HG03066 (cell line): Measurements from ENCODE around the gene KSR1.

Experiments
- ATAC-seq: cut with Tn5 transposase; IDR thresholded peaks from one replicate; pipeline ENCODE4 v1.9.1; 2021; ENCODE audit warnings: low read depth; ENCODE audit not compliant: unreplicated experiment

KSR1 gene

GRCh38 chr17:27471321-27472269, 15.3 kb downstream of the KSR1 start:
- peak; percentile 65 for ATAC-seq

DNA sequence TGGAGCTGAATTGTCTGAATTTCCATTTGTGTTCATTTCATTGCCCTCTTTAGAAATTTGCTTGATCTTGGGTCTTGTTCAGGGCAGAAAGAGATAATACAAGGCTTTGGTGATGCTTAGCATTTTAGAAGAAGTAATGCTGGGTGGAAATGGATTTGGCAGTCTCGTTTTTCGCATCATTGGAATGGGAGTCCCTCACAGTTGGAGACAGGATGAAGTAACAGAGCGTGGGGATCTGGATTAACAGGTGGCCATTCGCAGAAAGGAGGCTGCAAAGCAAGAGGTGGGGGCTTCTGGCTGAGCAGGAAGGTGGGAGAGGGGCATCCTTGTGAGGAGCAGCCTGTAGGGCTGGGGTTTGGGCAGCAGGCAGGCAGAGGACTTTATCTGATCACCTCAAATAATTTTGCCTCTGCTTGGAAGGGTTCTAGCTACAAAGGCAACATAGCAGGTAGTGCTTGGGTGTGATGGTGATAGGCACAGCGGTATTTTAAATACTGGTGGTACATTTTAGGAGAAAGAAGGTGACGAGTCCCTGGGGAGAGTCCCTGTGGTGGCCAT, 17.0 kb downstream of the KSR1 start:
- no peak for ATAC-seq

GRCh38 chr17:27473748-27474609, 17.7 kb downstream of the KSR1 start:
- ATAC-seq, result peak; percentile 36

DNA sequence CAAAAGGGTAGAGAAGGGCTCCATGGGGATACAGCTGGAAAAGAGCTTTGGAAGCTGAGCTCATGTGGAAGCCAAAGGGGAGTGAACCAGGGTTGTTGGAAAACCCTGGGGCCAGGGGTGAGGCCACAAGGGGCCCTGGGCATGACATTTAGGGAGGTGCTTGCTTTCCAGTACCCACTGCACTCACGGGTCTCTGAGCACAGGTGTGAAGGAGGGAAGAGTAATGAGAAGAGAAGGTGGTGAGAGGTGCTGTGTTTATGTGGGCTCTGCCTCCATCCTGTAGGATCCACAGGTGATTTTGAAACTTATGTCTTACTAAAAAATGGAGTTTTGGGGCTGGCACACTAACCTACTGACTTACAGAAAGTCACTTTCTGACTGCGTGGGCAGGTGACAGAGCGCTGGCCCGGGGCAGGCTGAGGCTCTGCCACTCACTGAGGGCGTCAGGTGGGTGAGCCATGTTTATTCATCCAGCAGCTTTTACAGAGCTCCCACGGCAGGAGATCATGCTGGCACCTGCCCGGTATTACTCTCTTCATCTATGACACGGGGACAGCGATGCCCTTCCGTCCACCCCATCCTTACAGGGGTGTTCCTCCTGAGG, 18.9 kb downstream of the KSR1 start:
- no peak for ATAC-seq

GRCh38 chr17:27475981-27476895, 20.0 kb downstream of the KSR1 start:
- no peak for ATAC-seq

GRCh38 chr17:27477050-27477888, 21.0 kb downstream of the KSR1 start:
- ATAC-seq, result no peak

DNA sequence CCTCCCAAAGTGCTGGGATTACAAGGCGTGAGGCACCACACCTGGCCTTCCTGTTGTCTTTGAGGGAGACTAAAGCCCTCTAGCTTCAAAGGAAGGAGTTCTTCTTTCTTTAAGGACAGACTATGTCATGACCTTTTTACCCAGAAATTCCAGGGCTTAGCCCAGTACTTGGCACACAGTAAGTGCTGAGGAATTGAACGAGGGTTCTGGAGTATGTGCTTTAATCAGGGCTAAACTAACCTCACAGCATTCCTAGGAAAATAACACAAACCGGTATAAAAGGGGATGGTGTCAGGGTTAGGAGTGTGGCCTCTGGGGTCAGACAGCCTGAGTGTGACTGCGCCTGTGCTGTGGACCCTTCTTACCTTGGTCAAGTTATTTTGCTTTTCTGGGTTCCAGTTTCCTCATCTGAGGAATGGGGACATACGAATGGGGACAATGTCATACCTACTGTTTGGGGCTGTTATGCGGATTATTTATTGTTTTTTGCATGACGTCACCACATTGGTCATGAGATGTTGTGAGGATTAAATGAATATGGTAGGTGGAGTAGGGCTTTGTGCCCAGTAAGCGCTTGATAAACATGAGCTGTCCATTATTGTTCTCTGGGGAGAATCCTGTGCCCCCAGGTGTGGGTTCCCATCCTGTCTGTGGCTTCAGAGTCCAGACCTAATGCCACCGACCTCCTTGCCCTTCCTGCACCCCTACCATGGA, 21.9 kb downstream of the KSR1 start:
- no peak for ATAC-seq

DNA sequence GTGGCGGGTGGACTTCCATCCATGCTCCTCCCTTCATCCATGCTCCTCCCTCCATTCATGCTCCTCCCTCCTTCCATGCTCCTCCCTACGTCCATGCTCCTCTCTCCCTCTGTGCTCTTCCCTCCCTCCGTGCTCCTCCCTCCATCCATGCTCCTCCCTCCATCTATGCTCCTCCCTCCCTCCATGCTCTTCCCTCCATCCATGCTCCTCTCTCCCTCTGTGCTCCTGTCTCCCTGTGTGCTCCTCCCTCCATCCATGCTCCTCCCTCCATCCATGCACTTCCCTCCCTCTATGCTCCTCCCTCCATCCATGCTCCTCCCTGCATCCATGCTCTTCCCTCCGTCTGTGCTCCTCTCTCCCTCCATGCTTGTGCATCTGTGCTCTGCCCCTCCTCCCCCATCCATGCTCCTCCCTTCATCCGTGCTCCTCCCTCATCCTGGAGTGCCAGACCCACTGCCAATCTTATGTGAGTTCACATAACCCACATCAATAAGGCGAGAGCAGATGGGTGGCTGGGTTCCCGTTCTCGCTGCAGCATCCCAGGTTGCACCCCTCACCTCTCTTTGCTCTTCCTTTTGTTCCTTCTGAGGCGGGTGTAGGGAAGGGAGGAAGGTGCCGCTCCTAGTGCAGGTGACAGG, 22.8 kb downstream of the KSR1 start:
- ATAC-seq, result no peak

DNA sequence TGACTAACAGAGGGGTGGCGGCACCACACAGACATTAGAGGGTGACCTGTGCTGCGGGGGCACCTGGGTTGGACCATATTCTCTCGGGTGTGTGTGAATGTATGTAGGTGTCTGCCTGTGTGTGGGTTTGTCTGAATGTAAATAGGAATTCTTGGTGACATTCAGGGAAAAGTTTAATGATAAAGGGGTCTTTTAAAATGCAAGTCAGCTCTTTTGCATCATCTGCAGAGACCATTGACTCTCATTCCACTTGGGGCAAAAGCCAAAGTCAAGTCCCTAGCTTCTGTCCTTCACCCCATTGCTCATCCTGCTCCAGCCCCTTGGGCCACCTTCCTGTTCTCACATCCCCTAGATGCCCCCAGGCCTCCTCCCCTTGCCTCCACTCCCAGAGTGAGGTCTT, 23.6 kb downstream of the KSR1 start:
- ATAC-seq, result no peak

- ATAC-seq, result no peak
These were observed 24.5 kb downstream of the KSR1 start for GRCh38 chr17:27480699-27481098.

DNA sequence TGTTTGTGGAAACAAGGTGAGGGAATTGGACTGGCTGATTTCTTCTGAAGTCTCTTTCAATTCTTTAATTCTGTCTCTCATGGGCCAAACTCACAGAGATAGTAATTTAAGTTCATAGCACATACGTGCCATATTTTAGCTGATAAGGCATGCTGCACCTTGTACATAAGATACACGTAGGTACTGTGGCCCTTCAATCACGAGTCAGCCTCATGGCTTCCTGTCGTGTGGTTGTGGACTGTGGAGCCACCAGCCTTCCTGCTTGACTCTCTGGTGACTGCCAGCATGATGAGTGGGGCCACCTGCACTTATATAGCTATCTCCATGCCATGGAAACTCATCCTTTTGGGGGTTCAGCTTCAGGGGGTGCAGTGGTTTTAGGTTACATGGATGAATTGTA, 25.1 kb downstream of the KSR1 start:
- ATAC-seq, result no peak

GRCh38 chr17:27485125-27485524, 28.9 kb downstream of the KSR1 start:
- no peak for ATAC-seq

DNA sequence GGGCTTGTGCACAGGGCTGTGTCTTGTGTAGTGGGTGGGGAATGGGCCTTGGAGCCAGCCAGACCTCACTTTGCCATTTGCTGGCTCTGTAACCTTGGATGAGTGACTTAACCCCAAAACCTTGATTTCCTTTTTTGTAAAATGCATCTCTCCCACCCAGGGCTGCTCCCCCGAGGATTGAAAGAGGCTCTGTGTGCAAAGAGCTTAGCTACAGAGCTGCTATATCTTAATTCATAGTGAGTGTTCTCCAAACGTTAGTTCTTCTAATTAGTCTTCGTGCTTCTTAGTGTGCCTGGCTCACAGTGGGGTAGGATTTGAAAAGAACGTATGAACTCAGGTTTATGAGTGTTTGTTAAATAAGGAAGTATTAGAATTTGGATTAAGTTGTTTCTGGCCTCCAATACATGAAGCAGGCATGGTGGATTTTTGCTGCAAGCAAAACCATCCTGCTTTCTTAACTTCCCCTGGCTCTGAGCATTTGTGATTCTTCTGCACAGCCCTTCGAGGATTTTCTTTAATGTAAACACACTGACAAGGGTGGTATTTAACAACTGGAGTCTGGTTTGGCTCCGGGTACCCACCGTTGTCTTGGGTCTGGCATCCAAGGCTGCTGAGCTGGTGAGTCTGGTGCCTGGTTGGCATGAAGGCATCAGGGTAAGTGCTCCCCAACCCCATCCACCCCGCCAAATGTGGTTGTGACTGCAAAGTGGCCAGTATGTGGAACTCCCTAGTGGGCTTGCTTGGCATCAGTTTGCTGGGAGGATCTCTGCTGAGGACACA, 29.7 kb downstream of the KSR1 start:
- no peak for ATAC-seq

GRCh38 chr17:27486741-27487140, 30.5 kb downstream of the KSR1 start:
- ATAC-seq, result no peak

DNA sequence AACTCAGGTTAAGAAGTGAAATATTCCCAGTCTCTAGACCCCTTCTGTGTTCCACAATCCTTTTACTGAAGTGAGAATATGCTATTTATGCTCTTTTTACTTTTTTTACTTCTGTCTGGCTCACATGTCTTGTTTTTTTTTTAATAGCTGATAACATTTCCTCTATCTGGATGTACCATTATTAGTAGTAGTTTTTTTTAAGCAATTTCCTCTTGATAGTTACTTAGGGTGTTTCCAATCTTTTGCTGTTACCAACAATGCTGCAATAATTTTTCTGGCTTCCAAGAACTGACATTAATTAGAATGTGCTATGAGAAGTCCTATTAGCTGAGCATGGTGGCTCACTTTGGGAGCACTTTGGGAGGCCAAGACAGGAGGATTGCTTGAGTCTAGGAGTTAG, 32.0 kb downstream of the KSR1 start:
- ATAC-seq, result no peak

DNA sequence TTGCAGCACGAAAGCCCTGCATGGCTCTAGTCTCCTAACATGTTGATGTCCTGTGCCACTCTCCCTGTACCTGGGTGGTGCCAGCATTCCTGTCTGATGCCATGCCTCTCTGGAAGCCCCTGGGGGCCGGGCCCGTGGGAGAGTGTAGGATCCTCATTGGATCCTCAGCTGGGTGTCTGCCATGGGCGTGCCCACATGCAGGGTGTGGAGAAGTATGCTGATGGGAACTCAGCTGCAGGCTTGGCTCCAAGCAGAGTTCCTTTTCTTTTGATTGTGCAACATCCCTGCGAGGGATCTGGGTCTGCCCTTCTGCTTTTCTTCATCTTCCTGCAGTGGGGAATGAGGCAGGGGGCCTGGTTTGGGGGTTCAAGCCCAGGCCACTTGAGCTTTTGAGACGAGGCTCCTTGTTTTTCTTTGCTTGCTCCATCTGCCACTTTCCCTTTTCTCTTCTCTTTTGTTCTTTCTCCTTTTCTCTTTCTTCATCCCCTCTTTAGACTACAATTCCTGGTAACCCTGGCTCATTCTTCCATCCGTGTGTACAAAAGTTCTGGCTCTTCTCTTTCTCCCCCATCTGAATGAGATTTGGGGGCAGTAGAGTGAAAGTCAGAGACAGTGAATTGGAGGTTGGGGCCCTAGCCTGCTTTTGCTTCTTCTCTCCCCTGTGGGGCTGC, 32.9 kb downstream of the KSR1 start:
- no peak for ATAC-seq
